Endodermal cell (in vitro differentiated cells): ENCODE results near the gene HPS3. TPM values are rescaled to one million over a fixed set of nuclear protein-coding genes. Genes with fewer than 3 reads are reported as not detected.
A peak's percentile ranks its signal among the peaks of the same experiment; 100 is the strongest.

Source experiments
- DNase-seq: peaks from one replicate; pipeline ENCODE4 v3.0.0-alpha.2; 2017
- H3K27ac ChIP-seq: 2 replicates; pipeline ENCODE4 v1.5.1; 2013; ENCODE audit warnings: mild to moderate bottlenecking, low read depth, low read length, moderate library complexity
- H3K27me3 ChIP-seq: 2 replicates; pipeline ENCODE4 v1.6.1; 2013; ENCODE audit warnings: mild to moderate bottlenecking, low read length, moderate library complexity; ENCODE audit not compliant: insufficient read depth, control insufficient read depth, poor library complexity, severe bottlenecking
- H3K36me3 ChIP-seq: 2 replicates; pipeline ENCODE4 v1.7.0; 2013; ENCODE audit warnings: mild to moderate bottlenecking, low read length, moderate library complexity; ENCODE audit not compliant: control insufficient read depth, insufficient read depth
- H3K4me1 ChIP-seq: one replicate; pipeline ENCODE4 v1.7.0; 2013; ENCODE audit warnings: low read length; ENCODE audit not compliant: control insufficient read depth, insufficient read depth
- H3K4me3 ChIP-seq: 2 replicates; pipeline ENCODE4 v1.5.1; 2013; ENCODE audit warnings: mild to moderate bottlenecking, low read length, moderate library complexity
- H3K9ac ChIP-seq: 2 replicates; pipeline ENCODE4 v1.6.1; 2013; ENCODE audit warnings: mild to moderate bottlenecking, low read length, moderate library complexity; ENCODE audit not compliant: poor library complexity, severe bottlenecking; ENCODE audit errors: extremely low read depth
- H3K9me3 ChIP-seq: 2 replicates; pipeline ENCODE4 v1.6.1; 2013; ENCODE audit warnings: mild to moderate bottlenecking, low read length, moderate library complexity; ENCODE audit not compliant: control insufficient read depth
- H3K27ac Mint-ChIP-seq: 2 replicates; pipeline ENCODE4 v1.8.0; 2020; ENCODE audit warnings: mixed read lengths
- H3K27me3 Mint-ChIP-seq: 2 replicates; pipeline ENCODE4 v1.8.0; 2021; ENCODE audit warnings: mild to moderate bottlenecking, mixed read lengths; ENCODE audit not compliant: insufficient read depth
- H3K36me3 Mint-ChIP-seq: 2 replicates; pipeline ENCODE4 v1.8.0; 2020; ENCODE audit warnings: low read depth, mixed read lengths
- H3K4me1 Mint-ChIP-seq: 2 replicates; pipeline ENCODE4 v1.8.0; 2020; ENCODE audit warnings: mixed read lengths
- H3K4me3 Mint-ChIP-seq: 2 replicates; pipeline ENCODE4 v1.8.0; 2020; ENCODE audit warnings: mild to moderate bottlenecking, moderate library complexity, mixed read lengths
- H3K9me3 Mint-ChIP-seq: 2 replicates; pipeline ENCODE4 v1.8.0; 2020; ENCODE audit warnings: mild to moderate bottlenecking, mixed read lengths
- CTCF ChIP-seq: fragments of 200-600 bp; sonication (generic); conservative IDR thresholded peaks from 2 replicates; pipeline ENCODE4 v1.5.0; 2021; ENCODE audit warnings: antibody characterized with exemption, mild to moderate bottlenecking
- WGBS, 2 experiments: methylation state at CpG; one replicate each; pipeline versions ENCODE4 v1.1.5 to v1.1.7; 2013; ENCODE audit warnings: missing lambda C conversion rate in 2 of 2, mixed read lengths in 1 of 2; ENCODE audit not compliant: insufficient coverage in 1 of 2, insufficient read length in 1 of 2; 5-methylcytosine and 5-hydroxymethylcytosine counted together
- long read RNA-seq, 4 experiments: library from polyadenylated mRNA in 2 of 4; library from RNA in 1 of 4; library from capped mRNA in 1 of 4; stranded (forward) in 3 of 4; unstranded in 1 of 4; transcript quantifications; one replicate each; pipeline ENCODE4 v2.0.0, GENCODE V29; 2020 to 2021; ENCODE audit warnings: inconsistent platforms in 1 of 4
- polyA plus RNA-seq, 2 experiments: library from polyadenylated mRNA; stranded (reverse); fragments of 50-300 nt; gene quantifications; one replicate each; pipeline ENCODE4 v1.2.3, GENCODE V29; 2013
- total RNA-seq, 2 donors: library from RNA; stranded (reverse); fragmentation: NEBNext Ultra II Directional in 1 of 2; extraction: Animal tissue kit (Norgen Biotek cat#: 25700) in 1 of 2; gene quantifications; 2 replicates in 1 of 2; 3 replicates in 1 of 2; pipeline ENCODE4 v1.2.1, GENCODE V29; 2021

Gene HPS3
- 10 to 100 TPM; 26.0 to 28.7 TPM for total RNA-seq
- polyA plus RNA-seq (2013, experiment 1 of 2) = 25.4 TPM
- 20.9 TPM for polyA plus RNA-seq (2013, experiment 2 of 2)
- long read RNA-seq, experiment 1, full-length matches to known transcripts = 4 of 9 reads
- long read RNA-seq, experiment 1, partial matches to known transcripts = 3 of 9 reads
- long read RNA-seq, experiment 1, other reads (novel, unspliced or antisense) = 2 of 9 reads
- long read RNA-seq, experiment 2, full-length matches to known transcripts = 71 of 85 reads
- long read RNA-seq, experiment 2, partial matches to known transcripts = 6 of 85 reads
- long read RNA-seq, experiment 2, other reads (novel, unspliced or antisense) = 8 of 85 reads
- long read RNA-seq, experiment 3, full-length matches to known transcripts = 169 of 205 reads
- long read RNA-seq, experiment 3, partial matches to known transcripts = 7 of 205 reads
- long read RNA-seq, experiment 3, other reads (novel, unspliced or antisense) = 29 of 205 reads
- long read RNA-seq, experiment 4, partial matches to known transcripts = 11 of 14 reads
- long read RNA-seq, experiment 4, other reads (novel, unspliced or antisense) = 1 of 14 reads

GRCh38 chr3:149129326-149130205, at the start of gene HPS3:
TSS of gene HPS3 (plus strand) at chr3:149129638. CDS start at chr3:149129724, 86 bp downstream.
- peak; percentile 93 for DNase-seq
- Histone ChIP-seq H3K36me3 (no peaks in the 10 kb centered on the region), H3K27me3 (peaks cover 7% of the 10 kb centered on the region), H3K9me3 (no peaks in the 10 kb centered on the region), H3K9ac (peak within 1 kb of the TSS; percentile 44), H3K4me3 (peak within 1 kb of the TSS; percentile 80), H3K27ac (no peak within 1 kb of the TSS), H3K4me1 (no peaks in the 10 kb centered on the region)
- H3K9me3 Mint-ChIP-seq = no peaks in the 10 kb centered on the region
- WGBS, 2 experiments = 2 to 9% methylated on average over 21 to 84 of the region's 84 CpGs
- H3K4me3 Mint-ChIP-seq = peak within 1 kb of the TSS; percentile 82
- H3K4me1 Mint-ChIP-seq = peaks cover 16% of the 10 kb centered on the region
- no peaks in the 10 kb centered on the region for H3K36me3 Mint-ChIP-seq
- peak within 1 kb of the TSS; percentile 76 for H3K27ac Mint-ChIP-seq
- H3K27me3 Mint-ChIP-seq = peaks cover 13% of the 10 kb centered on the region
- no peak for TF ChIP-seq CTCF

GRCh38 chr3:149080011-149080698, 49.3 kb upstream of the HPS3 start:
- H3K4me1 Mint-ChIP-seq = peaks cover 9% of the 10 kb centered on the region
- Histone ChIP-seq H3K27me3 (no peaks in the 10 kb centered on the region), H3K4me3 (no peak overlapping the region), H3K4me1 (no peaks in the 10 kb centered on the region), H3K27ac (no peak overlapping the region), H3K9me3 (no peaks in the 10 kb centered on the region), H3K36me3 (peaks cover 43% of the 10 kb centered on the region), H3K9ac (no peak overlapping the region)
- H3K27ac Mint-ChIP-seq = no peak overlapping the region
- no peak for TF ChIP-seq CTCF
- H3K4me3 Mint-ChIP-seq = no peak overlapping the region
- H3K9me3 Mint-ChIP-seq = no peaks in the 10 kb centered on the region
- no peaks in the 10 kb centered on the region for H3K27me3 Mint-ChIP-seq
- WGBS, 2 experiments = 93 to 97% methylated on average over 2 to 3 of the region's 3 CpGs
- no peak for DNase-seq
- peaks cover 49% of the 10 kb centered on the region for H3K36me3 Mint-ChIP-seq

GRCh38 chr3:149080699-149081091, 48.7 kb upstream of the HPS3 start:
- no peak for DNase-seq
- Mint-ChIP-seq H3K9me3 (no peaks in the 10 kb centered on the region), H3K4me1 (peaks cover 9% of the 10 kb centered on the region), H3K27me3 (no peaks in the 10 kb centered on the region), H3K27ac (no peak overlapping the region), H3K4me3 (no peak overlapping the region), H3K36me3 (peaks cover 49% of the 10 kb centered on the region)
- Histone ChIP-seq H3K36me3 (peaks cover 40% of the 10 kb centered on the region), H3K4me3 (no peak overlapping the region), H3K4me1 (no peaks in the 10 kb centered on the region), H3K9ac (no peak overlapping the region), H3K27ac (no peak overlapping the region), H3K27me3 (no peaks in the 10 kb centered on the region), H3K9me3 (no peaks in the 10 kb centered on the region)
- TF ChIP-seq CTCF = no peak
- WGBS, 2 experiments = 100% methylated on average over 1 of the region's 2 CpGs
